Stomach (tissue), 4 donors: ENCODE measurements around the gene TPH2.

Experiments used
- EP300 ChIP-seq: sonication (generic); formaldehyde crosslinking; IDR thresholded peaks from one replicate; pipeline ENCODE4 v1.6.1; 2017; ENCODE audit warnings: antibody characterized with exemption
- POLR2A ChIP-seq, 4 donors: fragments of 450-650 bp; IDR thresholded peaks; one replicate each; pipeline ENCODE4 v1.6.1; 2016; ENCODE audit warnings: antibody characterized with exemption in 4 of 4, control low read depth in 2 of 4, mild to moderate bottlenecking in 1 of 4, moderate library complexity in 1 of 4
- POLR2AphosphoS5 ChIP-seq, 3 donors: sonication (generic); formaldehyde crosslinking; IDR thresholded peaks; one replicate each; pipeline ENCODE4 v1.6.1; 2016; ENCODE audit warnings: antibody characterized with exemption in 3 of 3
- TF ChIP-seq, protein P1 (sequence below), 7 experiments: fragments of 450-650 bp in 4 of 7; fragments of 200-600 bp in 3 of 7; sonication (generic) in 3 of 7; IDR thresholded peaks; one replicate each; pipeline ENCODE4 v1.5.1; 2016 to 2019; ENCODE audit warnings: antibody characterized with exemption in 7 of 7, control low read depth in 2 of 7, mild to moderate bottlenecking in 1 of 7

DNA sequence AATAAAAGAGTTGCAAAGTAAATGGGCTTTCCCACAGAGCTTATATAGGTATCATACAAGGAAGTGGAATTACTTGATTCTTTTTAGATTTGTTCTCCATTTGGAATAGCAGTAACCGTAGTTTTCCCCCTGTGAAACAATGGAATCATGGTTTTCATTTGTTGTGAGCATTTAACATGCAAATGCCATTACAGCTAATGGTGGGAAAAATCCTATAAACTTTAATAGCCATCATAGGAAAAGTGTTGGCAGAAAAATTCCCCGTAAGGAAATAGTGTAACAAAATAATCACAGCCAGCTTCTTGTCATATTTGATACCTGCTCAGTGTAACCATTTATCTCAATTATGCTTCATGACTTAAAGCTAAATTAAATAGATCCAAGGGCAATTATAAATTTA lies 95.3 kb downstream of the TPH2 start:
- TF ChIP-seq POLR2A (IDR thresholded peaks at IDR 0.05) (no peak), EP300 (no peak), POLR2AphosphoS5 (IDR thresholded peaks at IDR 0.05) (no peak)
- TF ChIP-seq, protein P1, sequence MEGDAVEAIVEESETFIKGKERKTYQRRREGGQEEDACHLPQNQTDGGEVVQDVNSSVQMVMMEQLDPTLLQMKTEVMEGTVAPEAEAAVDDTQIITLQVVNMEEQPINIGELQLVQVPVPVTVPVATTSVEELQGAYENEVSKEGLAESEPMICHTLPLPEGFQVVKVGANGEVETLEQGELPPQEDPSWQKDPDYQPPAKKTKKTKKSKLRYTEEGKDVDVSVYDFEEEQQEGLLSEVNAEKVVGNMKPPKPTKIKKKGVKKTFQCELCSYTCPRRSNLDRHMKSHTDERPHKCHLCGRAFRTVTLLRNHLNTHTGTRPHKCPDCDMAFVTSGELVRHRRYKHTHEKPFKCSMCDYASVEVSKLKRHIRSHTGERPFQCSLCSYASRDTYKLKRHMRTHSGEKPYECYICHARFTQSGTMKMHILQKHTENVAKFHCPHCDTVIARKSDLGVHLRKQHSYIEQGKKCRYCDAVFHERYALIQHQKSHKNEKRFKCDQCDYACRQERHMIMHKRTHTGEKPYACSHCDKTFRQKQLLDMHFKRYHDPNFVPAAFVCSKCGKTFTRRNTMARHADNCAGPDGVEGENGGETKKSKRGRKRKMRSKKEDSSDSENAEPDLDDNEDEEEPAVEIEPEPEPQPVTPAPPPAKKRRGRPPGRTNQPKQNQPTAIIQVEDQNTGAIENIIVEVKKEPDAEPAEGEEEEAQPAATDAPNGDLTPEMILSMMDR (IDR thresholded peaks at IDR 0.05): no peak
